DOHH2 (cell line): ENCODE data around the gene TMEM187.

Source experiments
- H3F3A ChIP-seq: fragments of 200-600 bp; sonication (generic), shearing (Covaris generic); 2 replicates; pipeline ENCODE4 v1.6.0; 2016; ENCODE audit warnings: antibody characterized with exemption, mild to moderate bottlenecking; ENCODE audit not compliant: control insufficient read depth, insufficient read depth
- H3K27ac ChIP-seq: fragments of 200-600 bp; sonication (generic); 2 replicates; pipeline ENCODE4 v1.5.1; 2014; ENCODE audit warnings: low read depth, mild to moderate bottlenecking, low read length, moderate library complexity
- H3K27me3 ChIP-seq: fragments of 200-600 bp; sonication (generic); 2 replicates; pipeline ENCODE4 v1.6.1; 2014; ENCODE audit warnings: mild to moderate bottlenecking, low read length, mixed read lengths; ENCODE audit not compliant: control insufficient read depth
- H3K36me3 ChIP-seq: fragments of 200-600 bp; sonication (generic); 2 replicates; pipeline ENCODE4 v1.6.1; 2014; ENCODE audit warnings: mild to moderate bottlenecking, low read length, moderate library complexity, mixed read lengths; ENCODE audit not compliant: control insufficient read depth
- H3K4me1 ChIP-seq: fragments of 200-600 bp; sonication (generic); 2 replicates; pipeline ENCODE4 v1.6.1; 2014; ENCODE audit warnings: mild to moderate bottlenecking, low read length, mixed read lengths; ENCODE audit not compliant: control insufficient read depth
- H3K4me2 ChIP-seq: fragments of 200-600 bp; sonication (generic); 2 replicates; pipeline ENCODE4 v1.6.0; 2014; ENCODE audit warnings: mild to moderate bottlenecking, low read length, moderate library complexity
- H3K4me3 ChIP-seq: fragments of 200-600 bp; sonication (generic); 2 replicates; pipeline ENCODE4 v1.5.1; 2014; ENCODE audit warnings: mild to moderate bottlenecking, low read length, mixed read lengths
- H3K79me2 ChIP-seq: fragments of 200-600 bp; sonication (generic); 2 replicates; pipeline ENCODE4 v1.6.1; 2014; ENCODE audit warnings: mild to moderate bottlenecking, low read length, mixed read lengths; ENCODE audit not compliant: control insufficient read depth
- H3K9me2 ChIP-seq: fragments of 200-600 bp; sonication (generic); replicated peaks from 2 replicates; pipeline ENCODE4 v1.6.1; 2014; ENCODE audit warnings: mild to moderate bottlenecking, low read length, mixed read lengths; ENCODE audit not compliant: control insufficient read depth
- H3K9me3 ChIP-seq: fragments of 200-600 bp; sonication (generic); 2 replicates; pipeline ENCODE4 v1.6.1; 2014; ENCODE audit warnings: antibody characterized with exemption, low read length, mixed read lengths; ENCODE audit not compliant: control insufficient read depth, insufficient read depth
- H4K20me1 ChIP-seq: fragments of 200-600 bp; sonication (generic); 2 replicates; pipeline ENCODE4 v1.6.0; 2014; ENCODE audit warnings: low read depth, mild to moderate bottlenecking, antibody characterized with exemption, low read length, moderate library complexity; ENCODE audit not compliant: control insufficient read depth, insufficient read depth
- EZH2phosphoT487 ChIP-seq: fragments of 200-600 bp; sonication (generic); IDR thresholded peaks from 2 replicates; pipeline ENCODE4 v1.6.1; 2017; ENCODE audit warnings: borderline replicate concordance, mild to moderate bottlenecking, antibody characterized with exemption, low read length, moderate library complexity, mixed read lengths
- TF ChIP-seq, protein P1 (sequence below): fragments of 200-600 bp; sonication (generic); IDR thresholded peaks from one replicate; pipeline ENCODE4 v1.5.1; 2014; ENCODE audit warnings: antibody characterized with exemption, mild to moderate bottlenecking, low read depth, low read length; ENCODE audit not compliant: poor library complexity, severe bottlenecking

The TMEM187 gene

DNA sequence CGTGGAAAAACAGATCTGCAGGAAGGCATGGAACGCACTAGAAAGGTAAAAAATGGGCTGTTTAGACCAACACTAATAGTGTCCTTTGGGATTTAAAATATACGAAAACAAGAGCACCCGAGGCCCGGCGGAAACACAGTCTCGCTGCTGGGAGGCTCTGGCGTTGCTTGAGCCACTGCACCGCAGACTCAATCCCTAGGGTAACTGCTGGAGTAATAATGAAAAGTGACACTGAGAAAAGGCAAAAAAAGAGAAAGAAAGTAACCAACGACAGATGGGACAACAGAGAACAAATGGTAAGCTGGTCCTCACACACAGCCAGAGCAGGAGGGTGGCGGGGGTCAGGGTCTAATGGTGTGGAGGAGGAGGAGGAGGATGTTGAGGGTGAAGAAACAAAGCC lies 31.8 kb downstream of the TMEM187 start:
- no peak for TF ChIP-seq EZH2phosphoT487
- TF ChIP-seq, protein P1, sequence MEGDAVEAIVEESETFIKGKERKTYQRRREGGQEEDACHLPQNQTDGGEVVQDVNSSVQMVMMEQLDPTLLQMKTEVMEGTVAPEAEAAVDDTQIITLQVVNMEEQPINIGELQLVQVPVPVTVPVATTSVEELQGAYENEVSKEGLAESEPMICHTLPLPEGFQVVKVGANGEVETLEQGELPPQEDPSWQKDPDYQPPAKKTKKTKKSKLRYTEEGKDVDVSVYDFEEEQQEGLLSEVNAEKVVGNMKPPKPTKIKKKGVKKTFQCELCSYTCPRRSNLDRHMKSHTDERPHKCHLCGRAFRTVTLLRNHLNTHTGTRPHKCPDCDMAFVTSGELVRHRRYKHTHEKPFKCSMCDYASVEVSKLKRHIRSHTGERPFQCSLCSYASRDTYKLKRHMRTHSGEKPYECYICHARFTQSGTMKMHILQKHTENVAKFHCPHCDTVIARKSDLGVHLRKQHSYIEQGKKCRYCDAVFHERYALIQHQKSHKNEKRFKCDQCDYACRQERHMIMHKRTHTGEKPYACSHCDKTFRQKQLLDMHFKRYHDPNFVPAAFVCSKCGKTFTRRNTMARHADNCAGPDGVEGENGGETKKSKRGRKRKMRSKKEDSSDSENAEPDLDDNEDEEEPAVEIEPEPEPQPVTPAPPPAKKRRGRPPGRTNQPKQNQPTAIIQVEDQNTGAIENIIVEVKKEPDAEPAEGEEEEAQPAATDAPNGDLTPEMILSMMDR: no peak
- H3K4me2 ChIP-seq: no peak overlapping the region

DNA sequence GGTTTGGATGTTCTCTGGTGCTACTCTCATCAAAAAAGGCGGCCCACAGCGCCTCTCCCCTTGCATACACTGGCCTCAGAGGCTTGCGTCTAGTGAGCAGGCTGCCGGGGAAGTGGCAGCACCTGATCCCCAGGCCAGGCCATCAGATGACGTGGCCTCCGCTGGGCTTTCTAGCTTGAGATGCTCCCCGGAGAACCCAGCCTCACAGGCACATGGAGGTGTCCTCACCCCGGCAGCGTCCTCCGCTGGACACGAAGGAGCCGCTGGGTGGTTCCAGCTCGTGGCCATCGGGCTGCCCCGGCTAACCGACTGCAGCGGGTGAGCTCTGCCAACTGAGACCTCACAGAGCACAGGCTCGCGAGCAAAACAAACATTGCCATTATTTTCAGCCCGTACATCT lies 34.4 kb downstream of the TMEM187 start:
- Histone ChIP-seq H3K4me3 (no peak overlapping the region), H3K9me3 (no peaks in the 10 kb centered on the region), H3K4me1 (peaks cover 31% of the 10 kb centered on the region), H4K20me1 (no peaks in the 10 kb centered on the region), H3K27ac (no peak overlapping the region), H3K4me2 (no peak overlapping the region), H3K36me3 (peaks cover 24% of the 10 kb centered on the region), H3K79me2 (no peaks in the 10 kb centered on the region), H3K27me3 (no peaks in the 10 kb centered on the region), H3K9me2 (no peaks in the 10 kb centered on the region), H3F3A (no peaks in the 10 kb centered on the region)
- no peak for TF ChIP-seq EZH2phosphoT487
- TF ChIP-seq, protein P1: no peak

More for the DNA sequence above, 31.8 kb downstream of the TMEM187 start:
- no peaks in the 10 kb centered on the region for H3K9me3 ChIP-seq
- no peaks in the 10 kb centered on the region for H4K20me1 ChIP-seq
- no peak overlapping the region for H3K4me3 ChIP-seq
- no peaks in the 10 kb centered on the region for H3F3A ChIP-seq
- peaks cover 5% of the 10 kb centered on the region for H3K36me3 ChIP-seq
- H3K27ac ChIP-seq: no peak overlapping the region
- H3K79me2 ChIP-seq: no peaks in the 10 kb centered on the region
- no peaks in the 10 kb centered on the region for H3K9me2 ChIP-seq
- H3K4me1 ChIP-seq: peaks cover 31% of the 10 kb centered on the region
- no peaks in the 10 kb centered on the region for H3K27me3 ChIP-seq

DNA sequence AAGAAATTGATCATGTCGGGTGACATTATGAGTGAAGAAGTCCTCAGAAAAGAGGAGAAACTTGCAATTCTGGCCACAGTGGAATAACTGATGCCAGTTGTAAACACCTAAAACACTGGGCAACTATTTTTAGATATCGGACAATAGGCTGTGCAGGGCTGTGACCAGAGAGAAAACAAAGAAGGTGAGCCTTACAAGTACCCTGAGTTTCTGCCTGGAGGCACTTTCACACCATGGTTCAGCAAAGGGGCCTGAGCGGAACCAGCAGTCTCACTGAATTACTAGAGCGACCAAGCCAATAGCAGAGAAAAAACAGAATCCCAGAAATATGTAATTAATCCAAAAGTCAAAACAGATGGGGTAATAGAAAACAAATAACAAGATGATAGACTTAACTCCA lies 36.0 kb downstream of the TMEM187 start:
- H3K4me2 ChIP-seq: no peak overlapping the region
- peaks cover 40% of the 10 kb centered on the region for H3K36me3 ChIP-seq
- no peaks in the 10 kb centered on the region for H3K9me2 ChIP-seq
- H3K4me3 ChIP-seq: no peak overlapping the region
- H3F3A ChIP-seq: no peaks in the 10 kb centered on the region
- H3K27ac ChIP-seq: no peak overlapping the region
- TF ChIP-seq EZH2phosphoT487: no peak
- peaks cover 28% of the 10 kb centered on the region for H3K4me1 ChIP-seq
- H4K20me1 ChIP-seq: no peaks in the 10 kb centered on the region
- no peaks in the 10 kb centered on the region for H3K9me3 ChIP-seq
- H3K79me2 ChIP-seq: no peaks in the 10 kb centered on the region
- H3K27me3 ChIP-seq: no peaks in the 10 kb centered on the region

DNA sequence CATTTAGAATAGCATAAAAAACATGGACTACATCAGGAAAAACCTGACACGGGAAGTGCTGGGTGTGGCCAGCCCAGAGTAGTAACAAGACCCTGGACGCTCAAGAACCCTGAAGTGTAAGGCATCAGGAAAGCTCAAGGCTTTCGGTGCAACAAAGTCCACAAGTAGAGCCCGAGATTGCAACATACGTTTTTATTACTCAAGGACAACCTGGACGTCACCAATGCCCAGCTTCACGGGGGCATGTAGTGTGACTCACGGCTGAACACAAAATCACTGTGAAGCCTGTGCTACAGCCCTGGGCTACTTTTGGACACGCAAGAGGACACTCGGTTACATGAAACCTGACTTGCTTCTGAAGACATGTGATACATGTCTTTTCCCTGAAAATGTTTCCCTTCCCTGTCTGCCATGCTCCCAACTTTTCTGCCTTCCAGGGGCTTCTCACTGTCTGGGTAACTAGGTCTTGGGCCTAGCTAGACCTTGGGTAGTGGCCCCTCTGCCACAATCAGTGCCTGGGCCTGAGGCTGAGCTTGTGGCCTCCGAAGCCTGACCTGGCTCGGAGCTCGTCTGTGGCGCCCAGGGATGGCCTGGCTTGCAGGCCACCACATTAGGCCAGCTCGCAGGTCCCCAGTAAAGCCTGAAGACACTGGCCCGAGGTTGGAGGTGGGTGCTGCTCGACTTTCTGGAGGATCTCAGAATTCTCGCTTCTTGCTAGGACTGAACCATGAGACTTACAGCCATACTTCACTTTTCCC lies 38.0 kb downstream of the TMEM187 start:
- Histone ChIP-seq H3K27ac (no peak overlapping the region), H3K9me2 (no peaks in the 10 kb centered on the region), H4K20me1 (no peaks in the 10 kb centered on the region), H3K36me3 (peaks cover 48% of the 10 kb centered on the region), H3K4me1 (peaks cover 18% of the 10 kb centered on the region), H3K9me3 (no peaks in the 10 kb centered on the region), H3K4me3 (no peak overlapping the region), H3F3A (no peaks in the 10 kb centered on the region), H3K4me2 (no peak overlapping the region), H3K79me2 (no peaks in the 10 kb centered on the region), H3K27me3 (no peaks in the 10 kb centered on the region)
- TF ChIP-seq EZH2phosphoT487: no peak
- TF ChIP-seq, protein P1: no peak
